Stomach (tissue), 4 donors: ENCODE results near the gene VAV2.

Experiments
- POLR2A ChIP-seq, 4 donors: fragments of 450-650 bp; IDR thresholded peaks; one replicate each; pipeline ENCODE4 v1.6.1; 2016; ENCODE audit warnings: antibody characterized with exemption in 4 of 4, control low read depth in 2 of 4, mild to moderate bottlenecking in 1 of 4, moderate library complexity in 1 of 4
- POLR2AphosphoS5 ChIP-seq, 3 donors: sonication (generic); formaldehyde crosslinking; IDR thresholded peaks; one replicate each; pipeline ENCODE4 v1.6.1; 2016; ENCODE audit warnings: antibody characterized with exemption in 3 of 3
- TF ChIP-seq, protein P1 (sequence below), 7 experiments: fragments of 450-650 bp in 4 of 7; fragments of 200-600 bp in 3 of 7; sonication (generic) in 3 of 7; IDR thresholded peaks; one replicate each; pipeline ENCODE4 v1.5.1; 2016 to 2019; ENCODE audit warnings: antibody characterized with exemption in 7 of 7, control low read depth in 2 of 7, mild to moderate bottlenecking in 1 of 7

DNA sequence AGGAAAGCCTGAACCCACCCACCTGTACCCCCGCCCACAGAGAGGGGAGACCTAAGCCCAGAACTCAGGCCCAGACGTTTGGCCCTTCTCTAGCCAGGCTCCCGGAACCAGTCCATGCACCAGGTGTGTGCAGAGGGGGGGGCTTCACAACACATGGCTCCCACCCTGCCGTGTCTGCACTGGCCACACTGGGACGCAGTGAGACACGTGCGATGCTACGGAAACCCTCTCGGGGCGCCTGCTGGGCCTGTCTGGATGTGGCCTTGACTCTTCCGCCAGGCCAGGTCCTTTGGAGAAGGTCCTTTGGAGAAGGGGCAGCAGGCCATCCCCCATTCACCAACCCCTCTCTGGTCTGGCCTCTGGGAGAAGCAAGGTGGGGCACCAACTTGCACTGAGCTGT is 195.6 kb downstream of the VAV2 start:
- TF ChIP-seq, protein P1, sequence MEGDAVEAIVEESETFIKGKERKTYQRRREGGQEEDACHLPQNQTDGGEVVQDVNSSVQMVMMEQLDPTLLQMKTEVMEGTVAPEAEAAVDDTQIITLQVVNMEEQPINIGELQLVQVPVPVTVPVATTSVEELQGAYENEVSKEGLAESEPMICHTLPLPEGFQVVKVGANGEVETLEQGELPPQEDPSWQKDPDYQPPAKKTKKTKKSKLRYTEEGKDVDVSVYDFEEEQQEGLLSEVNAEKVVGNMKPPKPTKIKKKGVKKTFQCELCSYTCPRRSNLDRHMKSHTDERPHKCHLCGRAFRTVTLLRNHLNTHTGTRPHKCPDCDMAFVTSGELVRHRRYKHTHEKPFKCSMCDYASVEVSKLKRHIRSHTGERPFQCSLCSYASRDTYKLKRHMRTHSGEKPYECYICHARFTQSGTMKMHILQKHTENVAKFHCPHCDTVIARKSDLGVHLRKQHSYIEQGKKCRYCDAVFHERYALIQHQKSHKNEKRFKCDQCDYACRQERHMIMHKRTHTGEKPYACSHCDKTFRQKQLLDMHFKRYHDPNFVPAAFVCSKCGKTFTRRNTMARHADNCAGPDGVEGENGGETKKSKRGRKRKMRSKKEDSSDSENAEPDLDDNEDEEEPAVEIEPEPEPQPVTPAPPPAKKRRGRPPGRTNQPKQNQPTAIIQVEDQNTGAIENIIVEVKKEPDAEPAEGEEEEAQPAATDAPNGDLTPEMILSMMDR (IDR thresholded peaks at IDR 0.05): no peak
- TF ChIP-seq POLR2AphosphoS5 (IDR thresholded peaks at IDR 0.05) (no peak), POLR2A (IDR thresholded peaks at IDR 0.05) (no peak)
